HG02678 (cell line): ENCODE data around the gene LTBP2.
"Not testable (repeated sequence)": the region's sequence is repeated elsewhere in the genome, so short reads cannot be mapped to it uniquely, and the experiment has no call there.

Experiments
- ATAC-seq: cut with Tn5 transposase; IDR thresholded peaks from one replicate; pipeline ENCODE4 v1.9.1; 2021; ENCODE audit warnings: mild to moderate bottlenecking, moderate library complexity; ENCODE audit not compliant: unreplicated experiment

Gene LTBP2

GRCh38 chr14:74554742-74555362, 57.2 kb downstream of the LTBP2 start:
- no peak for ATAC-seq

GRCh38 chr14:74552623-74553022, 59.4 kb downstream of the LTBP2 start:
- ATAC-seq: no peak

- ATAC-seq: no peak
These were observed 60.3 kb downstream of the LTBP2 start for GRCh38 chr14:74551431-74552371.

- no peak for ATAC-seq
These were observed 61.0 kb downstream of the LTBP2 start for GRCh38 chr14:74551001-74551400.

- ATAC-seq: no peak
These were observed 62.0 kb downstream of the LTBP2 start for GRCh38 chr14:74550071-74550470.

- ATAC-seq: no peak
These were observed 62.4 kb downstream of the LTBP2 start for GRCh38 chr14:74549588-74549987.

- ATAC-seq: no peak
These were observed 63.2 kb downstream of the LTBP2 start for GRCh38 chr14:74548881-74549280.

- no peak for ATAC-seq
These were observed 64.6 kb downstream of the LTBP2 start for GRCh38 chr14:74547331-74547927.

GRCh38 chr14:74546416-74546815, 65.6 kb downstream of the LTBP2 start:
- no peak for ATAC-seq

- no peak for ATAC-seq
These were observed 66.7 kb downstream of the LTBP2 start for GRCh38 chr14:74545386-74545785.

GRCh38 chr14:74543771-74544438, 68.1 kb downstream of the LTBP2 start:
- ATAC-seq: no peak

GRCh38 chr14:74542056-74542685, 69.9 kb downstream of the LTBP2 start:
- no peak for ATAC-seq

GRCh38 chr14:74541225-74541624, 70.8 kb downstream of the LTBP2 start:
- ATAC-seq: no peak

GRCh38 chr14:74539503-74539902, 72.5 kb downstream of the LTBP2 start:
- no peak for ATAC-seq

GRCh38 chr14:74538411-74539391, 73.3 kb downstream of the LTBP2 start:
- ATAC-seq: no peak

GRCh38 chr14:74536336-74536735, 75.7 kb downstream of the LTBP2 start:
- not testable (repeated sequence) for ATAC-seq

GRCh38 chr14:74535756-74536325, 76.2 kb downstream of the LTBP2 start:
- ATAC-seq: no peak

GRCh38 chr14:74533576-74533975, 78.5 kb downstream of the LTBP2 start:
- no peak for ATAC-seq

GRCh38 chr14:74532246-74532645, 79.8 kb downstream of the LTBP2 start:
- ATAC-seq: no peak
